ENCODE data around the gene SLC25A51.

SLC25A51 gene

GRCh38 chr9:37928552-37929430, 24.9 kb upstream of the SLC25A51 start:
- Histone ChIP-seq H3K4me3 (ENCODE audit: insufficient read depth, low read length, poor library complexity, severe bottlenecking) (no peak overlapping the region), H3K27me3 (ENCODE audit: low read length) (no peaks in the 10 kb centered on the region), H3K27ac (ENCODE audit: low read depth, low read length) (no peak overlapping the region), H3K9ac (ENCODE audit: low read length) (no peak overlapping the region), H3K4me2 (ENCODE audit: low read depth, low read length, poor library complexity, severe bottlenecking) (no peak overlapping the region), H3K9me2 (replicated peaks; ENCODE audit: insufficient read depth, low read length) (no peaks in the 10 kb centered on the region), H3K79me2 (ENCODE audit: insufficient read depth, low read length) (no peaks in the 10 kb centered on the region), H3K36me3 (ENCODE audit: low read length) (no peaks in the 10 kb centered on the region), H2AFZ (ENCODE audit: low read depth, low read length, severe bottlenecking) (no peak overlapping the region), H4K20me1 (ENCODE audit: low read depth, low read length) (no peaks in the 10 kb centered on the region), H3K9me3 (ENCODE audit: insufficient read depth, low read length) (no peaks in the 10 kb centered on the region), H3F3A (ENCODE audit: insufficient read depth) (no peaks in the 10 kb centered on the region)
- TF ChIP-seq CTCF (IDR thresholded peaks at IDR 0.05; ENCODE audit: insufficient read depth, low read length, poor library complexity, severe bottlenecking) (no peak), EZH2phosphoT487 (conservative IDR thresholded peaks at IDR 0.05; ENCODE audit: low read length) (no peak)

GRCh38 chr9:37927601-37928551, 23.9 kb upstream of the SLC25A51 start:
- H3K9ac ChIP-seq (ENCODE audit: low read length): no peak overlapping the region
- H3K4me3 ChIP-seq (ENCODE audit: insufficient read depth, low read length, poor library complexity, severe bottlenecking): no peak overlapping the region
- H3K36me3 ChIP-seq (ENCODE audit: low read length): no peaks in the 10 kb centered on the region
- H3K9me3 ChIP-seq (ENCODE audit: insufficient read depth, low read length): no peaks in the 10 kb centered on the region
- no peaks in the 10 kb centered on the region for H3K9me2 ChIP-seq (replicated peaks; ENCODE audit: insufficient read depth, low read length)
- H3K79me2 ChIP-seq (ENCODE audit: insufficient read depth, low read length): no peaks in the 10 kb centered on the region
- no peak overlapping the region for H2AFZ ChIP-seq (ENCODE audit: low read depth, low read length, severe bottlenecking)
- no peak overlapping the region for H3K27ac ChIP-seq (ENCODE audit: low read depth, low read length)
- H3K27me3 ChIP-seq (ENCODE audit: low read length): no peaks in the 10 kb centered on the region
- H3F3A ChIP-seq (ENCODE audit: insufficient read depth): no peaks in the 10 kb centered on the region
- TF ChIP-seq CTCF (IDR thresholded peaks at IDR 0.05; ENCODE audit: insufficient read depth, low read length, poor library complexity, severe bottlenecking) (no peak), EZH2phosphoT487 (conservative IDR thresholded peaks at IDR 0.05; ENCODE audit: low read length) (no peak)
- H3K4me2 ChIP-seq (ENCODE audit: low read depth, low read length, poor library complexity, severe bottlenecking): no peak overlapping the region
- no peaks in the 10 kb centered on the region for H4K20me1 ChIP-seq (ENCODE audit: low read depth, low read length)

- Histone ChIP-seq H3K27me3 (ENCODE audit: low read length) (no peaks in the 10 kb centered on the region), H3K79me2 (ENCODE audit: insufficient read depth, low read length) (no peaks in the 10 kb centered on the region), H3K4me3 (ENCODE audit: insufficient read depth, low read length, poor library complexity, severe bottlenecking) (no peak overlapping the region), H3K27ac (ENCODE audit: low read depth, low read length) (no peak overlapping the region), H4K20me1 (ENCODE audit: low read depth, low read length) (no peaks in the 10 kb centered on the region), H3K36me3 (ENCODE audit: low read length) (no peaks in the 10 kb centered on the region), H3K4me2 (ENCODE audit: low read depth, low read length, poor library complexity, severe bottlenecking) (no peak overlapping the region), H3F3A (ENCODE audit: insufficient read depth) (no peaks in the 10 kb centered on the region), H3K9me3 (ENCODE audit: insufficient read depth, low read length) (no peaks in the 10 kb centered on the region), H2AFZ (ENCODE audit: low read depth, low read length, severe bottlenecking) (no peak overlapping the region), H3K9me2 (replicated peaks; ENCODE audit: insufficient read depth, low read length) (no peaks in the 10 kb centered on the region), H3K9ac (ENCODE audit: low read length) (no peak overlapping the region)
- TF ChIP-seq CTCF (IDR thresholded peaks at IDR 0.05; ENCODE audit: insufficient read depth, low read length, poor library complexity, severe bottlenecking) (no peak), EZH2phosphoT487 (conservative IDR thresholded peaks at IDR 0.05; ENCODE audit: low read length) (no peak)
Measured at GRCh38 chr9:37927132-37927531, 23.2 kb upstream of the SLC25A51 start.

Measured in SU-DHL-6 (cell line).